Cardiac muscle cell (in vitro differentiated cells and primary cell): ENCODE measurements around the gene HK1. TPM values are rescaled to one million over a fixed set of nuclear protein-coding genes. Genes with fewer than 3 reads are reported as not detected.
"Not testable (repeated sequence)": the region's sequence is repeated elsewhere in the genome, so short reads cannot be mapped to it uniquely, and the experiment has no call there.

Experiments
- DNase-seq, 2 donors: peaks; one replicate each; pipeline versions ENCODE4 v3.0.0 to v3.0.0-alpha.2; 2010 to 2017; ENCODE audit warnings: low read depth in 1 of 2, low spot score in 1 of 2
- H3K27ac ChIP-seq: fragments of 200-600 bp; sonication (generic); 2 replicates; pipeline ENCODE4 v1.5.1; 2016
- H3K27me3 ChIP-seq: fragments of 200-600 bp; sonication (generic); 2 replicates; pipeline ENCODE4 v1.6.0; 2016; ENCODE audit warnings: control low read depth
- H3K36me3 ChIP-seq: fragments of 200-600 bp; sonication (generic); 2 replicates; pipeline ENCODE4 v1.5.1; 2016; ENCODE audit warnings: control low read depth
- H3K4me1 ChIP-seq: fragments of 200-600 bp; sonication (generic); 2 replicates; pipeline ENCODE4 v1.8.1; 2017; ENCODE audit warnings: low read depth, mild to moderate bottlenecking, mixed run types
- H3K4me3 ChIP-seq: fragments of 200-600 bp; sonication (generic); 2 replicates; pipeline ENCODE4 v1.5.1; 2016; ENCODE audit warnings: mild to moderate bottlenecking
- H3K9me3 ChIP-seq: fragments of 200-600 bp; sonication (generic); 2 replicates; pipeline ENCODE4 v1.5.1; 2017; ENCODE audit warnings: low read depth, mild to moderate bottlenecking, control low read depth
- polyA plus RNA-seq: library from polyadenylated mRNA; unstranded; fragments of >200 nt; fragmentation: Nextera tagmentation; extraction: Ambion mirVana; gene quantifications from 2 replicates; pipeline ENCODE4 v1.2.1, GENCODE V29; 2016
- total RNA-seq: library from RNA; depleted of rRNA; stranded (reverse); fragments of >200 nt; gene quantifications from 2 replicates; pipeline ENCODE4 v1.2.3, GENCODE V29; 2016
- TF ChIP-seq, protein P1 (sequence below): IDR thresholded peaks from 2 replicates; pipeline ENCODE4 v1.5.1; 2012; ENCODE audit warnings: low read depth, mild to moderate bottlenecking, low read length

HK1 gene
- total and polyA plus RNA-seq, 2 experiments from 2014 or later, result 324 to 347 TPM

DNA sequence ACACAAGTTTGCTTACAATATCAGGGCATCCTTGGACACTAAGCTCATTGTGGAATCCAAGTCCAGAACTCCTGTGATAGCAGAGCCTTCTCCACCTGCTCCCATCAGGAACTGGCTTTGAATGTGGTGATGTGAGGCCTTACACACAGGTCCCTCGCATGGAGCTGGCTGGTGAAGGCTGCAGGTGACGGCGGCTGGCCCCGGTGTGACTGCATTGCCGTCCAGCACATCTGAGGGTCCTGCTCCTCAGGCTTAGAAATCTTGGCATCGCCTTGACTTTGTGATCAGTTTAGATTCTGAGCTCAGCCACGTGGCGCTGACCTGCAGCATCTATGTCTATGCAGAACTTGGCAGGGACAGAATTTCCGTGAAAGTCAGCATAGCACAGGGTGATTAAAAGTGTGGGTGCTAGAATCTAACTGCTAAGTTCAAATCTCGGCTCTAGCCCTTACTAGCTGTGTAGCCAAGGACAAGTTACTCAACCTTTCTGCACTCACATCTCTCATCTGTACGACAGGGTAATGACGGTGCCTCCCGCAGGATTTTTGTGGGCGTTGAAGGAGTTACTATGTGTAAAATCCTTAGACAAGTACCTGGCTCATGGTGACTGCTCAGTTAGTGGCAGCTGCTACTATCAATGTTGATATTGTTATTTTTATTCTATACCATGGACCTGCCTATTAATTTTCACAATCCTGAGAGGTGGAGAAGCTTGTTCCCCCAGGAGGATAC lies 31.5 kb upstream of the HK1 start:
- TF ChIP-seq, protein P1, sequence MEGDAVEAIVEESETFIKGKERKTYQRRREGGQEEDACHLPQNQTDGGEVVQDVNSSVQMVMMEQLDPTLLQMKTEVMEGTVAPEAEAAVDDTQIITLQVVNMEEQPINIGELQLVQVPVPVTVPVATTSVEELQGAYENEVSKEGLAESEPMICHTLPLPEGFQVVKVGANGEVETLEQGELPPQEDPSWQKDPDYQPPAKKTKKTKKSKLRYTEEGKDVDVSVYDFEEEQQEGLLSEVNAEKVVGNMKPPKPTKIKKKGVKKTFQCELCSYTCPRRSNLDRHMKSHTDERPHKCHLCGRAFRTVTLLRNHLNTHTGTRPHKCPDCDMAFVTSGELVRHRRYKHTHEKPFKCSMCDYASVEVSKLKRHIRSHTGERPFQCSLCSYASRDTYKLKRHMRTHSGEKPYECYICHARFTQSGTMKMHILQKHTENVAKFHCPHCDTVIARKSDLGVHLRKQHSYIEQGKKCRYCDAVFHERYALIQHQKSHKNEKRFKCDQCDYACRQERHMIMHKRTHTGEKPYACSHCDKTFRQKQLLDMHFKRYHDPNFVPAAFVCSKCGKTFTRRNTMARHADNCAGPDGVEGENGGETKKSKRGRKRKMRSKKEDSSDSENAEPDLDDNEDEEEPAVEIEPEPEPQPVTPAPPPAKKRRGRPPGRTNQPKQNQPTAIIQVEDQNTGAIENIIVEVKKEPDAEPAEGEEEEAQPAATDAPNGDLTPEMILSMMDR, result no peak
- Histone ChIP-seq H3K4me1 (peaks cover 7% of the 10 kb centered on the region), H3K27ac (no peak overlapping the region), H3K27me3 (no peaks in the 10 kb centered on the region), H3K9me3 (no peaks in the 10 kb centered on the region), H3K4me3 (no peak overlapping the region), H3K36me3 (no peaks in the 10 kb centered on the region)
- DNase-seq, result no peak

DNA sequence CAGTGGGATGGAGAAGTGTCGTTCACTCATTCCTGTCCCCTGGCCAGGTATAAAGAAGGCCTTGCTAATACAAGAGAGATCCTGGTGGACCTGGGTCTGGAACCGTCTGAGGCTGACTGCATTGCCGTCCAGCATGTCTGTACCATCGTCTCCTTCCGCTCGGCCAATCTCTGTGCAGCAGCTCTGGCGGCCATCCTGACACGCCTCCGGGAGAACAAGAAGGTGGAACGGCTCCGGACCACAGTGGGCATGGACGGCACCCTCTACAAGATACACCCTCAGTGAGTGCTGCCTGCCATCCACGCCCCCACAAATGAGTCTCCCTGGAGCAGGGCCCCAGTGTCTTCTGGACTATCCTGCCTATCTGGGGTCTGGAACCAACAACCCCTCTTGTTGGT lies 31.0 kb upstream of the HK1 start:
- Histone ChIP-seq H3K36me3 (no peaks in the 10 kb centered on the region), H3K9me3 (no peaks in the 10 kb centered on the region), H3K4me3 (no peak overlapping the region), H3K4me1 (peaks cover 7% of the 10 kb centered on the region), H3K27ac (no peak overlapping the region), H3K27me3 (no peaks in the 10 kb centered on the region)
- DNase-seq, result no peak
- TF ChIP-seq, protein P1, result no peak

DNA sequence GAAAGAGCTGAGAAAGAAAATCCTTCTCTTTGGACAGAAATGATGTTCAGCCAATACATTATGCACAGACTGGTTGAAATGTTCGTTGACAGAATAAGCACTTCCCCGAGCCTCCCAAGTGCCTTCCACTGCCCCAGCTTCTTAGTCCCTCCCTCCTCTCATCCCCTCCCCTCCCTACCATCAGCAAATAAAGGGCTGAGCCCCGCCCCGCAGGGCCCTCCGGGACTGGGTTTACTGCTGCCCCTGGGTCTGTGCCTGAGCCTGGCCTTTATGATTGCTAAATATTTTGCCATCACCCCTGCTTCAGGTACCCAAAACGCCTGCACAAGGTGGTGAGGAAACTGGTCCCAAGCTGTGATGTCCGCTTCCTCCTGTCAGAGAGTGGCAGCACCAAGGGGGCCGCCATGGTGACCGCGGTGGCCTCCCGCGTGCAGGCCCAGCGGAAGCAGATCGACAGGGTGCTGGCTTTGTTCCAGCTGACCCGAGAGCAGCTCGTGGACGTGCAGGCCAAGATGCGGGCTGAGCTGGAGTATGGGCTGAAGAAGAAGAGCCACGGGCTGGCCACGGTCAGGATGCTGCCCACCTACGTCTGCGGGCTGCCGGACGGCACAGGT lies 30.1 kb upstream of the HK1 start:
- TF ChIP-seq, protein P1, result no peak
- DNase-seq, result no peak

DNA sequence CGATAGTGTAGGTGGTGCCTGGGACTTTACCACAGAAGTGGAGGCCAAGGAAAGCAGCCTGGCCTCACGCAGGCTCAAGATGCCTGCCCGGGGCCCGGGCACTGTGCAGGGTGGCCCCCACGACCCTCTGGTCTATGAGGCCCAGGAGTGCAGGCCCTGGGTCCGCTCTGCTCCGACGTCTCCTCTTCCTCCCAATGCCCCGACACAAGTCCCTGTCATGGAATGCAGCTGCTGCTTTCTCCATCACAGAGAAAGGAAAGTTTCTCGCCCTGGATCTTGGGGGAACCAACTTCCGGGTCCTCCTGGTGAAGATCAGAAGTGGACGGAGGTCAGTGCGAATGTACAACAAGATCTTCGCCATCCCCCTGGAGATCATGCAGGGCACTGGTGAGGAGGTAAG lies 28.3 kb upstream of the HK1 start:
- no peak for DNase-seq
- H3K4me3 ChIP-seq, result no peak overlapping the region
- no peaks in the 10 kb centered on the region for H3K36me3 ChIP-seq
- no peaks in the 10 kb centered on the region for H3K9me3 ChIP-seq
- H3K4me1 ChIP-seq, result no peaks in the 10 kb centered on the region
- H3K27ac ChIP-seq, result no peak overlapping the region
- TF ChIP-seq, protein P1, result no peak
- H3K27me3 ChIP-seq, result no peaks in the 10 kb centered on the region

More for the DNA sequence above, 30.1 kb upstream of the HK1 start:
- Histone ChIP-seq H3K9me3 (no peaks in the 10 kb centered on the region), H3K4me3 (no peak overlapping the region), H3K36me3 (no peaks in the 10 kb centered on the region), H3K4me1 (no peaks in the 10 kb centered on the region), H3K27me3 (no peaks in the 10 kb centered on the region), H3K27ac (no peak overlapping the region)

DNA sequence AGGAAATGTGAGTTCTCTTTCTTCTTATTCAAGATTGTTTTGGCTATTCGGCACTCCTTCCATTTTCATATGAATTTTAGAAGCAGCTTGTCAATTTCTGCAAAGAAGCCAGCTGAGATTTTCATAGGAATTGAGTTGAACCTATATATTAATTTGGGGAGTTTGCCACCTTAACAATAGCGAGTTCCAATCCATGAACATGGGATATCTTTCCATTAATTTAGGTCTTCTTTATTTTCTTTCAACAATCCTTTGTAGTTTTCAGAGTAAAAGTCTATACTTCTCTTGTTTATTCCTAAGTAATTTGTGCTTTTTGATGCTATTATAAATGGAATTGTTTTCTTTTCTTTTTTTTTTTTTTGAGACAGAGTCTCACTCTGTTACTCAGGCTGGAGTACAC lies 26.9 kb upstream of the HK1 start:
- H3K4me1 ChIP-seq, H3K36me3 ChIP-seq, H3K27ac ChIP-seq, H3K27me3 ChIP-seq, H3K9me3 ChIP-seq, DNase-seq, H3K4me3 ChIP-seq: not testable (repeated sequence)

DNA sequence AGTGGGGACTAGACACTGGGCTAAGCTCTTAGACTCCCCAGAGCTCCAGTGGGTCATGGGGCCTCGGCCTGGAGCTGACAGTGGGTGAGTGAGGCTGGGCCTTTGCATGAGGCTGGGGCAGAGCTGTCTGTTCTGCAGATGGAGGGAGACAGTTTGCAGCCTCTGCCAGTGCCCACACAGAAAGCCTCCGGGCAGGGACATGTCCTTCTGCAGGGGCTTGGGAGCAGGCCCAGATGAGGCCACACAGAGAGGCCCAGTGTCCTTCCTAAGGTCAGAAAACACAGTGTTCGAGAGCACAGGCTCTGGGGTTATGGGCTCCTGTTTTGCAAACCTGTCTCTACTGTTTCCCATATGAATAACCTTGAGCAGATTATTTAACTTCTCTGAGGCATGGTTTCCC lies 25.1 kb upstream of the HK1 start:
- Histone ChIP-seq H3K4me1 (no peaks in the 10 kb centered on the region), H3K27ac (no peak overlapping the region)

More for the DNA sequence above, 25.1 kb upstream of the HK1 start:
- TF ChIP-seq, protein P1, result no peak
- H3K36me3 ChIP-seq, result no peaks in the 10 kb centered on the region
- no peak overlapping the region for H3K4me3 ChIP-seq
- DNase-seq, result no peak
- no peaks in the 10 kb centered on the region for H3K27me3 ChIP-seq
- no peaks in the 10 kb centered on the region for H3K9me3 ChIP-seq
